KMS-11 (cell line): ENCODE measurements around the gene SLC48A1.

Experiments used
- H2AFZ ChIP-seq: fragments of 200-600 bp; sonication (generic); 2 replicates; pipeline ENCODE4 v1.6.1; 2016; ENCODE audit warnings: antibody characterized with exemption, mixed run types, low read depth
- H3K27ac ChIP-seq: fragments of 200-600 bp; sonication (generic); 2 replicates; pipeline ENCODE4 v1.6.1; 2016; ENCODE audit warnings: mild to moderate bottlenecking, mixed run types
- H3K27me3 ChIP-seq: fragments of 200-600 bp; sonication (generic); 2 replicates; pipeline ENCODE4 v1.6.1; 2017; ENCODE audit warnings: mild to moderate bottlenecking, low read depth, mixed run types, moderate library complexity; ENCODE audit not compliant: insufficient read depth
- H3K36me3 ChIP-seq: fragments of 200-600 bp; sonication (generic); 2 replicates; pipeline ENCODE4 v1.6.1; 2017; ENCODE audit warnings: mild to moderate bottlenecking, mixed run types; ENCODE audit not compliant: insufficient read depth
- H3K4me1 ChIP-seq: fragments of 200-600 bp; sonication (generic); 2 replicates; pipeline ENCODE4 v1.6.1; 2016; ENCODE audit warnings: mild to moderate bottlenecking, low read depth, mixed run types; ENCODE audit not compliant: poor library complexity, severe bottlenecking
- H3K4me2 ChIP-seq: fragments of 200-600 bp; sonication (generic); 2 replicates; pipeline ENCODE4 v1.7.0; 2016; ENCODE audit warnings: mild to moderate bottlenecking, mixed run types
- H3K4me3 ChIP-seq: fragments of 200-600 bp; sonication (generic); IDR thresholded peaks from 2 replicates; pipeline ENCODE4 v1.6.1; 2017; ENCODE audit warnings: low read depth, low read length, mixed read lengths; ENCODE audit not compliant: insufficient read depth
- H3K79me2 ChIP-seq: fragments of 200-600 bp; sonication (generic); 2 replicates; pipeline ENCODE4 v1.6.1; 2016; ENCODE audit warnings: low read depth, mixed run types; ENCODE audit not compliant: insufficient read depth
- H3K9ac ChIP-seq: fragments of 200-600 bp; sonication (generic); 2 replicates; pipeline ENCODE4 v1.6.1; 2016; ENCODE audit warnings: mild to moderate bottlenecking, mixed run types
- H4K20me1 ChIP-seq: fragments of 200-600 bp; sonication (generic); 2 replicates; pipeline ENCODE4 v1.6.1; 2016; ENCODE audit warnings: mild to moderate bottlenecking, mixed run types; ENCODE audit not compliant: insufficient read depth
- CTCF ChIP-seq: fragments of 200-600 bp; sonication (generic); conservative IDR thresholded peaks from 2 replicates; pipeline ENCODE4 v1.6.1; 2017; ENCODE audit warnings: low read depth, mild to moderate bottlenecking, antibody characterized with exemption, low read length, moderate library complexity, mixed read lengths

SLC48A1 gene

GRCh38 chr12:47785036-47785886, 12.2 kb downstream of the SLC48A1 start:
- TF ChIP-seq CTCF: no peak
- Histone ChIP-seq H3K36me3 (no peaks in the 10 kb centered on the region; the same call in 1 of the 2 replicates), H3K4me1 (no peaks in the 10 kb centered on the region), H3K27me3 (no peaks in the 10 kb centered on the region), H3K79me2 (no peaks in the 10 kb centered on the region), H3K9ac (no peak overlapping the region), H2AFZ (no peak overlapping the region), H3K4me3 (no peak overlapping the region), H3K27ac (no peak overlapping the region), H4K20me1 (no peaks in the 10 kb centered on the region), H3K4me2 (no peak overlapping the region)

DNA sequence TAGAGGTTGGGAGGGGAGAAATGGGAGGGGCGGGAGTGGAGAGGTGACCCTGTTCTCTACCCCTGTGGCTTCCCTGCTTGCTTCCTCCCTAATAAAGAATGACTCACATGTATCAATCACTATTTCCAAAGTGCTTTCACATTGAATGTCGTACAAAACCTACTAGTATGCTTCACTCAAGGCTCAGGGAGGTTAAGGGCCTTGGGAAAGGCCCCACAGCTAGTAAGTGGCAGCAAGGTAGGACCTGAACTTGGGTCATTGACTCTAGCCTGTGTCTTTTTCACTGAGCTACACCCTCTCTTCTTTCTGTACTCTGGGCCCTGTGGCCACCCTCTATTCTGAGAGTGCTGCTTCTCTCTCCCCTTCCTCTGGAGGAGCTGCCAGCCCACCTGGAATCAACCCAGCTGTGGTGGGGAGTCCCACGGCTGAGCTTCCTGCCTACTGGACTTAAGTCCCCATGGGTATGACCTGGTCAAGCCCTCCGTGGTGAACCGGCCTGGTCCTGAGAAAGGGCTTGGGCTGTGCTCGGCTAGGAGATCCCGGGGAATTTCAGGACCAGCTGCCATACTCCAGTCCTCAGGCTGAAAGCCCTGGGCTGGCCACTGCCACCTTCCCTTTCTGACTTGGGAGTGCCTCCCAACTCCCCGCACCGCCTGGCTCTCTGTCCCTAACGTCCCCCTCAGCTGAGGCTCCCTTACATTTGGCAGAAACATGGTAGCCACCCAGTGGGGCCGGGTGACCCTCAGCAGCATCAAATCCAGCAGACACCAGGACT, 13.0 kb downstream of the SLC48A1 start:
- Histone ChIP-seq H3K4me3 (no peak overlapping the region), H3K9ac (no peak overlapping the region), H3K27me3 (no peaks in the 10 kb centered on the region), H4K20me1 (no peaks in the 10 kb centered on the region), H3K79me2 (no peaks in the 10 kb centered on the region), H3K27ac (no peak overlapping the region), H2AFZ (no peak overlapping the region), H3K4me1 (no peaks in the 10 kb centered on the region), H3K36me3 (no peaks in the 10 kb centered on the region; the same call in 1 of the 2 replicates), H3K4me2 (no peak overlapping the region)
- TF ChIP-seq CTCF: no peak

- no peak overlapping the region for H3K4me3 ChIP-seq
- H4K20me1 ChIP-seq: no peaks in the 10 kb centered on the region
- no peaks in the 10 kb centered on the region; the same call in 1 of the 2 replicates for H3K36me3 ChIP-seq
- no peak overlapping the region for H3K4me2 ChIP-seq
- TF ChIP-seq CTCF: no peak
- H3K79me2 ChIP-seq: no peaks in the 10 kb centered on the region
- no peaks in the 10 kb centered on the region for H3K27me3 ChIP-seq
- H3K9ac ChIP-seq: no peak overlapping the region
- H3K27ac ChIP-seq: no peak overlapping the region
- H2AFZ ChIP-seq: no peak overlapping the region
- no peaks in the 10 kb centered on the region for H3K4me1 ChIP-seq
Observed at GRCh38 chr12:47786662-47787280, 13.7 kb downstream of the SLC48A1 start.

- Histone ChIP-seq H3K27me3 (no peaks in the 10 kb centered on the region), H3K4me3 (no peak overlapping the region), H3K79me2 (no peaks in the 10 kb centered on the region), H3K4me1 (no peaks in the 10 kb centered on the region), H3K4me2 (no peak overlapping the region), H4K20me1 (no peaks in the 10 kb centered on the region), H3K27ac (no peak overlapping the region), H3K36me3 (no peaks in the 10 kb centered on the region; the same call in 1 of the 2 replicates), H2AFZ (no peak overlapping the region), H3K9ac (no peak overlapping the region)
- TF ChIP-seq CTCF: no peak
Observed at GRCh38 chr12:47787596-47788319, 14.7 kb downstream of the SLC48A1 start.
